Measurements from ENCODE around the gene GSC. TPM values are rescaled to one million over a fixed set of nuclear protein-coding genes. Genes with fewer than 3 reads are reported as not detected.
A peak's percentile ranks its signal among the peaks of the same experiment; 100 is the strongest.
"Not testable (repeated sequence)": the region's sequence is repeated elsewhere in the genome, so short reads cannot be mapped to it uniquely, and the experiment has no call there.

Gene GSC
- total and polyA plus RNA-seq, 4 donors, result 0.55 to 1.3 TPM; not detected in 2

DNA sequence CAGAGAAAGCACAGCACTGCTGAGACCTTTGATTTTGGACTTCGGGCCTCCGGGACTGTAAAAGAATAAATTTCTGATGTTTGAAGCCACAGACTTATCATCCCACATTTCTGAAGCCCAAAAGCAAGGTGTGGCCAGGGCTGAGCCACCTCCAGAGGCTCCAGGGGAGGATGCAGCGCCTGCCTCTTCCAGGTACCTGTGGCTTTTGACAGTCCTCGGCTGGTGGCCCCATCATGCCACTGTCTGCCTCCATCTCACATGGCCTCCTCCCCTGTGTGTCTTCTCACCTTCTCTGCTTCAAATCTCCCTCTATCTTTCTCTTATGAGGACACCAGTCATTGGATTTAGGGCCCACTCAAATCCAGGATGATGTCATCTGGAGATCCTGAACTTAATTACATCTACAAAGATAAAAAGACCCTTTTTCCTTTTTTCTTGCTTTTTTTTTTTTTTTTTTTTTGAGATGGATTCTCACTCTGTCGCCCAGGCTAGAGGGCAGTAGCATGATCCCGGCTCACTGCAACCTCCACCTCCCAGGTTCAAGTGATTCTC is 15.4 kb downstream of the GSC start:
- H3K27ac ChIP-seq (ENCODE audit: low read depth in 1 of 2, low read length in 2 of 2), result no peak overlapping the region
- no peaks in the 10 kb centered on the region for H3K27me3 ChIP-seq (ENCODE audit: control insufficient read depth in 1 of 2, insufficient read depth in 2 of 2, low read length in 1 of 2)
- no peak overlapping the region for H3K4me3 ChIP-seq (ENCODE audit: low read length in 2 of 2)
- H3K36me3 ChIP-seq (ENCODE audit: control insufficient read depth in 1 of 2, insufficient read depth in 2 of 2, low read length in 1 of 2), result no peaks in the 10 kb centered on the region
- intact Hi-C loops (cut with DNase I), result no loop called here
- WGBS, 2 donors, result 78 to 86% methylated on average over 6 of the region's 6 CpGs
- H3K9me3 ChIP-seq (ENCODE audit: control insufficient read depth, low read length), result no peaks in the 10 kb centered on the region
- DNase-seq, result no peak
- no peak for ATAC-seq (ENCODE audit: low FRiP score)
- H3K4me1 ChIP-seq (ENCODE audit: control insufficient read depth in 1 of 2, insufficient read depth in 2 of 2, low read length in 2 of 2), result no peaks in the 10 kb centered on the region

DNA sequence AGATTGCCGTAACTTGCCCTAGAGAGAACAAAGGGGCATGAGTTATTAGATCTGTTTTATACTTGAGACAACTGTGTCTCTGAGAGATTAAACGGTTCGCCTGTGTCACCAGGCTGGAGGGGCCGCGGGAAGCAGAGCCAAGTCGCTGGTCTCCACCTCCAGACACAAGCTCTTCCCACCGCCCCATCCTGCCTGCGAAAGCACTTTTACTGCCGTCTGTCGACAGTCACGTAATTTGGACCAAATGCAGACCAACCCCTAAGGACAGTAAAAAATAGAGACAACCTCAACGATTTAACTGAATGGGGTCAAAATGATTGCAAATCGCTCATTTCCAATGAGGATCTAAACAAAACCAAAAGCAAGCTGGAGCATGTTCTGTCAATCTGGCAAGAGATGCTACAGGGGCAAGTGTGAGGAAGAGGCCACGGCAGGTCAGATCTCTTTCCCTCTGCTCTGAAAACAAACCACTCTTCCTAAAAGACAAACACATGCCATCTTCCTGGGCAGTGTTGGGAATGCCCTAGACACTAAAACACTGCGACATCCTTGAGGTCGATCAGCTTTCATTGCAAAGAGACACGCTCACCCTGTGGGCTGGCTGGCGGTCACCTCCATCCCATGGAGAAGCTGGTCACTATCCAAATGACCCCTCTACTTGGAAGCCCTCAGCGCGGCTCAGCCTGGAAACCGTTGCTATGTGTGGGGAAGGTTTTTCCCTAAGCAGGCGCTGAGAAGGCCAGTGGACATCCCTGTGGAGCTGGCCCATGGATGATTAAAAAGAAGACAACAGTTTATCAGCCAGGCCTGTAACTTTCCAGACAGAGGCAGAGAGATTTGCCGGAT is 17.1 kb downstream of the GSC start:
- Histone ChIP-seq H3K9me3 (ENCODE audit: control insufficient read depth, low read length) (no peaks in the 10 kb centered on the region), H3K4me3 (ENCODE audit: low read length in 2 of 2) (no peak overlapping the region), H3K27me3 (ENCODE audit: control insufficient read depth in 1 of 2, insufficient read depth in 2 of 2, low read length in 1 of 2) (no peaks in the 10 kb centered on the region), H3K4me1 (ENCODE audit: control insufficient read depth in 1 of 2, insufficient read depth in 2 of 2, low read length in 2 of 2) (no peaks in the 10 kb centered on the region), H3K27ac (ENCODE audit: low read depth in 1 of 2, low read length in 2 of 2) (no peak overlapping the region), H3K36me3 (ENCODE audit: control insufficient read depth in 1 of 2, insufficient read depth in 2 of 2, low read length in 1 of 2) (no peaks in the 10 kb centered on the region)
- no peak for DNase-seq
- peak; percentile 12 for ATAC-seq (ENCODE audit: low FRiP score)
- WGBS, 2 donors, result 61 to 74% methylated on average over 23 of the region's 23 CpGs
- intact Hi-C loops (cut with DNase I), result no loop called here

DNA sequence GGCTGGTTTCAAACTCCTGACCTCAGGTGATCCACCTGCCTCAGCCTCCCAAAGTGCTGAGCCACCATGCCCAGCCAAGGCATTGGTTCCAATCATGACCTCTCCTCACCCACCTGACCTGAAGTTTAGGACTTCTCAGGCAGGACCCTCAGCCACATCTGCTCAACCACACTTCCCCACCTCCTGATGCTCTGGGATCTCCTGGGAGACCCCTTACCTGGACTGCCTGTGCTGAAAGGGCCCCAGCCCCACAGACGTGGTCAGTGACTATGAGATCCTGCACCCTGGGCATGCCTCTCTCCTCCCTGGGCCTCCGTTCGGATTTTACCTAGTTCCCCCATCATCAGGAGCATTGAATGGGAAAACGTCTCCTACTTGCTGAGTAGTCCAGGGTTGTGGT is 18.0 kb downstream of the GSC start:
- no peak overlapping the region for H3K4me3 ChIP-seq (ENCODE audit: low read length in 2 of 2)
- H3K36me3 ChIP-seq (ENCODE audit: control insufficient read depth in 1 of 2, insufficient read depth in 2 of 2, low read length in 1 of 2), result no peaks in the 10 kb centered on the region
- H3K27me3 ChIP-seq (ENCODE audit: control insufficient read depth in 1 of 2, insufficient read depth in 2 of 2, low read length in 1 of 2), result no peaks in the 10 kb centered on the region
- no peaks in the 10 kb centered on the region for H3K9me3 ChIP-seq (ENCODE audit: control insufficient read depth, low read length)
- no peaks in the 10 kb centered on the region for H3K4me1 ChIP-seq (ENCODE audit: control insufficient read depth in 1 of 2, insufficient read depth in 2 of 2, low read length in 2 of 2)
- DNase-seq (no peak), ATAC-seq (ENCODE audit: low FRiP score) (no peak)
- intact Hi-C loops (cut with DNase I), result no loop called here
- WGBS, 2 donors, result 62 to 79% methylated on average over 4 of the region's 4 CpGs
- no peak overlapping the region for H3K27ac ChIP-seq (ENCODE audit: low read depth in 1 of 2, low read length in 2 of 2)

DNA sequence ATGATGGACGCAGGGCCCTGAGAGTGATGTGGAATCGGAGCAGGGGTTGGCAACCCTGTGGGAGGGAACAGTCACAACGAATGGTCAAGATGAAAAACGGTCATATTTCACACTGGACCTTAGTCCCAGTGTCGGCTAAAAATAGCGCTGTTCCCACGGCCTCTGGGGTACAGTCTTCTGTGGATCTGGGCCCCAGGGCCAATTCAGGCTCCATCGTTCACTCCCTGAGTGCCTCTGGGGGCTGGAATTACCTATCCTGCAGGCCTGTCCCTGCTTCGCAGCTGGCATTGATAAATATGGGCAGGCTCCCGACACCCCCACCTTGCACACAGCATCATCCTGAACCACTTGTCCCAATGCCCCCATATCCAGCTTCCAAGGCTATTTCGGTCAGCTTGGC is 18.6 kb downstream of the GSC start:
- 66 to 72% methylated on average over 11 of the region's 11 CpGs for WGBS, 2 donors
- Histone ChIP-seq H3K36me3 (ENCODE audit: control insufficient read depth in 1 of 2, insufficient read depth in 2 of 2, low read length in 1 of 2) (no peaks in the 10 kb centered on the region), H3K4me1 (ENCODE audit: control insufficient read depth in 1 of 2, insufficient read depth in 2 of 2, low read length in 2 of 2) (no peaks in the 10 kb centered on the region), H3K4me3 (ENCODE audit: low read length in 2 of 2) (no peak overlapping the region), H3K27me3 (ENCODE audit: control insufficient read depth in 1 of 2, insufficient read depth in 2 of 2, low read length in 1 of 2) (no peaks in the 10 kb centered on the region), H3K9me3 (ENCODE audit: control insufficient read depth, low read length) (no peaks in the 10 kb centered on the region), H3K27ac (ENCODE audit: low read depth in 1 of 2, low read length in 2 of 2) (no peak overlapping the region)
- DNase-seq (no peak), ATAC-seq (ENCODE audit: low FRiP score) (no peak)
- intact Hi-C loops (cut with DNase I), result no loop called here

DNA sequence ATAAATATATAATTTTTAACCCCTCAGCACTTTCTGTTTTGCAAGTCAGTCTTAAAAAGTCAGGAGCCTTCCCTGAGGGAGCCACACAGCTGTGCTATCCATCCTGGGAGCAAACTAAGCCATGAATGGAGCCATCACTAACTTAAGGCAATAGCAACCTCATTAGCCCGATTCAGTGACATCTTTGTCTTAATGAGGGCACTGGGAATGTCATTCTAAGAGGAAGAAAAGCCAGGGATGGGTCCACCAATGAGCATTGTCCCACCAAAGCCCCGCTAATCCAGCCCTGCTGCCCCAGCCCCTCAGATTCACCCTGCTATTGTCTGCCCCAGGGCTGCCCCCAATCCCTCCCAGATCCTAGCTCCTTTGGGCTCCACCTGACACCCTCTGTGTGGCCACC is 19.5 kb downstream of the GSC start:
- H3K36me3 ChIP-seq (ENCODE audit: control insufficient read depth in 1 of 2, insufficient read depth in 2 of 2, low read length in 1 of 2), result no peaks in the 10 kb centered on the region
- no peak for ATAC-seq (ENCODE audit: low FRiP score)
- H3K27ac ChIP-seq (ENCODE audit: low read depth in 1 of 2, low read length in 2 of 2), result no peak overlapping the region
- no peak for DNase-seq
- no peaks in the 10 kb centered on the region for H3K4me1 ChIP-seq (ENCODE audit: control insufficient read depth in 1 of 2, insufficient read depth in 2 of 2, low read length in 2 of 2)
- no peak overlapping the region for H3K4me3 ChIP-seq (ENCODE audit: low read length in 2 of 2)
- no peaks in the 10 kb centered on the region for H3K27me3 ChIP-seq (ENCODE audit: control insufficient read depth in 1 of 2, insufficient read depth in 2 of 2, low read length in 1 of 2)
- intact Hi-C loops (cut with DNase I), result no loop called here
- WGBS, 2 donors, result 85 to 96% methylated on average over 2 of the region's 2 CpGs
- no peaks in the 10 kb centered on the region for H3K9me3 ChIP-seq (ENCODE audit: control insufficient read depth, low read length)

DNA sequence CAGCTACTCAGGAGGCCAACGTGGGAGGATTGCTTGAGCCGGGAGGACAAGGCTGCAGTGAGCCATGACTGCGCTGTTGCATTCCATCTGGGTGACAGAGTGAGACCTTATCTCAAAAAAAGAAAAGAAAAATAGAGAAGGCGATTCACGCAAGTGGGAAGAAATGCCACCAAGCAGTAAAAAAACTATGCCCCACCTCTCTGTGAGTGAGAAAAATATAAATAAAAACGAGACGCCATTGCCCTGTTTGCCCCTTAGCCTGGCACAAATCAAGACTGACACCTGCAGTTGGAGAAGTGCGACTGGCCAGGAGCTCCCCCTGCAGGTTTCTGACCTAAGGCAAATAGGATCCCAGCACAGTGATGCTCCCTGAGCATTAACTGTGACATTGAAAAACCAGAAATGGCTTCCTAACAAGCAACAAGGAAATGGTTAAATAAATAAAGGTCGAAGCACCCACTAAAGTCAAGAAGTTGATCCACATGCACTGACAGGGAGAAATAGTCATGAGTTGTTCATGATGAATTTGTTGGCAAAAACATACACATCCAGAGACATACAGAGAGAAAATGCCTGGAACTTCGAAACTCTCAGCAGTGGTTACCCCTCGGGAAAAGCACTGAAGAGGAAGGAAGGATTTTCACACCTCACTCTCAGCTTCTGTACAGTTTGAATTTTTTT is 21.1 kb downstream of the GSC start:
- H3K27me3 ChIP-seq (ENCODE audit: control insufficient read depth in 1 of 2, insufficient read depth in 2 of 2, low read length in 1 of 2), result no peaks in the 10 kb centered on the region
- no peaks in the 10 kb centered on the region for H3K4me1 ChIP-seq (ENCODE audit: control insufficient read depth in 1 of 2, insufficient read depth in 2 of 2, low read length in 2 of 2)
- WGBS, 2 donors, result 9 to 10% methylated on average over 11 of the region's 11 CpGs
- intact Hi-C loops (cut with DNase I), result no loop called here
- DNase-seq, result no peak
- no peak for ATAC-seq (ENCODE audit: low FRiP score)
- no peak overlapping the region for H3K4me3 ChIP-seq (ENCODE audit: low read length in 2 of 2)
- H3K9me3 ChIP-seq (ENCODE audit: control insufficient read depth, low read length), result no peaks in the 10 kb centered on the region
- H3K36me3 ChIP-seq (ENCODE audit: control insufficient read depth in 1 of 2, insufficient read depth in 2 of 2, low read length in 1 of 2), result no peaks in the 10 kb centered on the region
- no peak overlapping the region for H3K27ac ChIP-seq (ENCODE audit: low read depth in 1 of 2, low read length in 2 of 2)

DNA sequence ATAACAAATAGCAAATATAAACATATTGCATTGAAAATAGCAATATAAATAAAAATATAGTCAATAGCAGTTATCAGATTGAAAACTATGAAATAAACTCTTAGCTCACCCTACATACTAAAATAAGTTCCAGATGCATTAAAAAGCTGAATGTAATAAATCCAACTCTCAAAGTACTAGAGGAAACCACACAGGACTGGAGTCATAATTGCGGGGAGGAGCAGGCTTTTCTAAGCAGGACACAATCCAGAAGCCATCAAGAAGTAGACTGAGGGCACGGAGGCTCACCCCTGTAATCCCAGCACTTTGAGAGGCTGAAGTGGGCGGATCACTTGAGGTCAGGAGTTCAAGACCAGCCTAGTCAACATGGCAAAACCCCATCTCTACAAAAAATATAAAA is 22.2 kb downstream of the GSC start:
- H3K36me3 ChIP-seq (ENCODE audit: control insufficient read depth in 1 of 2, insufficient read depth in 2 of 2, low read length in 1 of 2), result no peaks in the 10 kb centered on the region
- DNase-seq (no peak), ATAC-seq (ENCODE audit: low FRiP score) (no peak)
- intact Hi-C loops (cut with DNase I), result no loop called here
- H3K27ac ChIP-seq (ENCODE audit: low read depth in 1 of 2, low read length in 2 of 2), result no peak overlapping the region
- 56 to 63% methylated on average over 3 of the region's 3 CpGs for WGBS, 2 donors
- H3K27me3 ChIP-seq (ENCODE audit: control insufficient read depth in 1 of 2, insufficient read depth in 2 of 2, low read length in 1 of 2), result no peaks in the 10 kb centered on the region
- no peaks in the 10 kb centered on the region for H3K9me3 ChIP-seq (ENCODE audit: control insufficient read depth, low read length)
- H3K4me3 ChIP-seq (ENCODE audit: low read length in 2 of 2), result no peak overlapping the region
- H3K4me1 ChIP-seq (ENCODE audit: control insufficient read depth in 1 of 2, insufficient read depth in 2 of 2, low read length in 2 of 2), result no peaks in the 10 kb centered on the region

DNA sequence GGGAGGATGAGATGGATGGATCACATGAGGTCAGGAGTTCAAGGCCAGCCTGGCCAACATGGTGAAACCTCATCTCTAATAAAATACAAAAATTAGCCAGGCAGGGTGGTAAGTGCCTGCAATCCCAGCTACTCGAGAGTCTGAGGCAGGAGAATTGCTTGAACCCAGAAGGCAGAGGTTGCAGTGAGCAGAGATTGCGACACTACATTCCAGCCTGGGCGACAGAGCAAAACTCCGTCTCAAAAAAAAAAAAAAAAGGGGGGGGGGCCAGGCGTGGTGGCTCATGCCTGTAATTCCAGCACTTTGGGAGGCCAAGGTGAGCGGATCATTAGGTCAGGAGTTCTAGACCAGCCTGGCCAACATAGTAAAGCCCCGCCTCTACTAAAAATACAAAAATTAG is 22.8 kb downstream of the GSC start:
- H3K27me3 ChIP-seq (ENCODE audit: control insufficient read depth in 1 of 2, insufficient read depth in 2 of 2, low read length in 1 of 2); intact Hi-C loops (cut with DNase I); H3K36me3 ChIP-seq (ENCODE audit: control insufficient read depth in 1 of 2, insufficient read depth in 2 of 2, low read length in 1 of 2); H3K4me1 ChIP-seq (ENCODE audit: control insufficient read depth in 1 of 2, insufficient read depth in 2 of 2, low read length in 2 of 2); H3K27ac ChIP-seq (ENCODE audit: low read depth in 1 of 2, low read length in 2 of 2); H3K4me3 ChIP-seq (ENCODE audit: low read length in 2 of 2); DNase-seq; ATAC-seq (ENCODE audit: low FRiP score); H3K9me3 ChIP-seq (ENCODE audit: control insufficient read depth, low read length): not testable (repeated sequence)
- WGBS, 2 donors, result 90 to 93% methylated on average over 7 of the region's 7 CpGs

DNA sequence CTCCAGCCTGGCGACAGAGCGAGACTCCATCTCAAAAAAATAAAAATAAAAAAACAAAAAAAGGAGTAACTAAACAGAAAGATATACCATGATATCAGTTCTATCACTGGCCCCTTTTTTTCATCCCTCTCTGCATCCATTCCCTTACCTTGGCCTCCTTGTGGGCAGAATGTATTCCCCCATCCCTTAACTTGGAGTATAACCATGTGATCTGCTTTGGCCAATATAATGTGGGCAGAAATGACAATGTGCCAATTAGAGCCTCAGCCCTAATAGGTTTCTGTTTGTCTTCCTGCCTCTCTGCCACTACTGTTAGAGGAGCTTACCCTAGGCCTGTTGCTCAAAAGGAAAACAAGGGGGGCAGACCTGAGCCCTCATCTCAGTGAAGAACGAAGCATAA is 23.8 kb downstream of the GSC start:
- ATAC-seq (ENCODE audit: low FRiP score) (no peak), DNase-seq (no peak)
- H3K4me1 ChIP-seq (ENCODE audit: control insufficient read depth in 1 of 2, insufficient read depth in 2 of 2, low read length in 2 of 2), result no peaks in the 10 kb centered on the region
- intact Hi-C loops (cut with DNase I), result no loop called here
- no peak overlapping the region for H3K27ac ChIP-seq (ENCODE audit: low read depth in 1 of 2, low read length in 2 of 2)
- 92 to 95% methylated on average over 3 of the region's 3 CpGs for WGBS, 2 donors
- H3K36me3 ChIP-seq (ENCODE audit: control insufficient read depth in 1 of 2, insufficient read depth in 2 of 2, low read length in 1 of 2), result no peaks in the 10 kb centered on the region
- no peak overlapping the region for H3K4me3 ChIP-seq (ENCODE audit: low read length in 2 of 2)
- H3K9me3 ChIP-seq (ENCODE audit: control insufficient read depth, low read length), result no peaks in the 10 kb centered on the region
- H3K27me3 ChIP-seq (ENCODE audit: control insufficient read depth in 1 of 2, insufficient read depth in 2 of 2, low read length in 1 of 2), result no peaks in the 10 kb centered on the region
